HG02870 (cell line): ENCODE results near the gene NAPG.
A peak's percentile ranks its signal among the peaks of the same experiment; 100 is the strongest.
"Not testable (repeated sequence)": the region's sequence is repeated elsewhere in the genome, so short reads cannot be mapped to it uniquely, and the experiment has no call there.

Experiments
- ATAC-seq: cut with Tn5 transposase; IDR thresholded peaks from one replicate; pipeline ENCODE4 v1.9.1; 2021; ENCODE audit warnings: mild to moderate bottlenecking, moderate library complexity; ENCODE audit not compliant: unreplicated experiment

Gene NAPG

GRCh38 chr18:10511236-10511635 is 14.6 kb upstream of the NAPG start:
- ATAC-seq = no peak

- ATAC-seq = no peak
These were observed 11.7 kb upstream of the NAPG start for GRCh38 chr18:10514082-10514481.

- no peak for ATAC-seq
These were observed 11.2 kb upstream of the NAPG start for GRCh38 chr18:10514601-10515000.

GRCh38 chr18:10515456-10515855 is 10.4 kb upstream of the NAPG start:
- ATAC-seq = no peak

- no peak for ATAC-seq
These were observed 9.7 kb upstream of the NAPG start for GRCh38 chr18:10516078-10516477.

- ATAC-seq = no peak
These were observed 7.1 kb upstream of the NAPG start for GRCh38 chr18:10518595-10519255.

- no peak for ATAC-seq
These were observed 6.5 kb upstream of the NAPG start for GRCh38 chr18:10519366-10519765.

GRCh38 chr18:10519999-10520935 is 5.6 kb upstream of the NAPG start:
- ATAC-seq = peak; percentile 50

GRCh38 chr18:10521566-10521965 is 4.3 kb upstream of the NAPG start:
- no peak for ATAC-seq

- ATAC-seq = no peak
These were observed 3.3 kb upstream of the NAPG start for GRCh38 chr18:10522574-10522973.

GRCh38 chr18:10523544-10523943 is 2.3 kb upstream of the NAPG start:
- no peak for ATAC-seq

- ATAC-seq = no peak
These were observed 1.1 kb upstream of the NAPG start for GRCh38 chr18:10524507-10525370.

- no peak for ATAC-seq
These were observed 496 bp upstream of the NAPG start for GRCh38 chr18:10525371-10525691.

GRCh38 chr18:10526561-10526949 is 728 bp downstream of the NAPG start:
- ATAC-seq = peak; percentile 4

- ATAC-seq = no peak
These were observed 2.6 kb downstream of the NAPG start for GRCh38 chr18:10528439-10528838.

GRCh38 chr18:10530002-10530401 is 4.2 kb downstream of the NAPG start:
- ATAC-seq = no peak

GRCh38 chr18:10530852-10531251 is 5.0 kb downstream of the NAPG start:
- no peak for ATAC-seq

- ATAC-seq = no peak
These were observed 7.3 kb downstream of the NAPG start for GRCh38 chr18:10533111-10533510.

- no peak for ATAC-seq
These were observed 10.5 kb downstream of the NAPG start for GRCh38 chr18:10536280-10536679.

GRCh38 chr18:10537765-10538164 is 11.9 kb downstream of the NAPG start:
- no peak for ATAC-seq

- not testable (repeated sequence) for ATAC-seq
These were observed 13.3 kb downstream of the NAPG start for GRCh38 chr18:10539124-10539523.
